Left renal cortex interstitium (tissue), 4 donors: ENCODE measurements around the gene SUN2. TPM values are rescaled to one million over a fixed set of nuclear protein-coding genes. Genes with fewer than 3 reads are reported as not detected.

Experiments used
- DNase-seq, 4 donors: peaks; one replicate each; pipeline ENCODE4 v3.0.0-alpha.2; 2013; ENCODE audit warnings: low read depth in 4 of 4, low spot score in 2 of 4, missing footprints in 1 of 4
- polyA plus RNA-seq, 4 donors: library from polyadenylated mRNA; unstranded; fragments of 120-200 nt; gene quantifications; one replicate each; pipeline ENCODE4 v1.2.1, GENCODE V29; 2013; ENCODE audit not compliant: insufficient read length in 4 of 4

SUN2 gene
- polyA plus RNA-seq, 4 donors: 46.3 to 70.2 (median 68.5) TPM

DNA sequence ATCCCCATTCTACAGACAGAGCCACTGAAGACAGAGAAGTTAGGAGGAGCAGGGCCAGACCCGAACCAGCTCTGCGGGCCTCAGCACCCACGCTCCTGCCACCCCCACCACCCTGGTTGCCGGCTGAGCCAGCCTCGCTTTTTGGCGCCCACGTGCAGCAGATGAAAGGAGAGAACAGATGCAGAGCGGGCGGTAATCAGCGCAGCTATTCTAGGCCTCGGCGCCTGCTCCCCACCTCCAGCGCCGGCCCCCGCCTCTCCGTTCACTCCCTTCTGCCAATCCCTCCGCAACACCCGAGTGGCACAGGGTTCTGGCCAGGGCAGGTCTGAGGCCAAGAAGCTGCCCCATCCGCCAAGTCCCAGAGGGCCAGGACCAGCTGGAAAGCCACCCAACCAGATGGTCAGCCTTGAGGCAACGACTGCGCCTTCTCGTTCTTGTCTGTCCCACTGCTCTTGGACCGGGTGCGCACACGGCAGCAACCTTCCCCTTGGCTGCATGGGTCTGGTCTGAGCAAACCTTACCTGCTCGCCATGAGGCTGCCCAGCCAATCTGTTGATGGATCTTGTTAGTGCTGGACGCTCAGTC, 21.4 kb upstream of the SUN2 start:
- DNase-seq: no peak

GRCh38 chr22:38776086-38776485, 20.3 kb upstream of the SUN2 start:
- no peak for DNase-seq

DNA sequence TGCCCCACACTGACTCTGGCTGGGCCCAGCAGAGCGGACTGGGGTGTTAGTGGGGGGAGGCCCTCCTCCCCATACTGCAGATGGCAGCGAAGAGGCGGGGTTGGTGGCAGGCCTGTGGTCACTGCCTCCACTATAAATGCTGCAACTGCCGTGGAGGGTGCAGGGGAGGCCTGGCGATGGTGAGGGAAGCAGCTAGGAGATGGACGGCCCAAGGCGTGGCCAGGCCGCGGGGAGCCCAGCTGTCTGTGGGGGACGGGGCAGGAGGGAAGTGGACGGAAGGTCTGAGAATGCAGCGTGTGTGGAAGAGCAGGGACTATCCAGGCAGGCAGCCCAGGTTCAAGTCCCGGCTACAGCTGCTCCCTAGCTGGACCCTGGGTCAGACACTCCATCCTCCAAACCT, 19.9 kb upstream of the SUN2 start:
- DNase-seq: no peak

DNA sequence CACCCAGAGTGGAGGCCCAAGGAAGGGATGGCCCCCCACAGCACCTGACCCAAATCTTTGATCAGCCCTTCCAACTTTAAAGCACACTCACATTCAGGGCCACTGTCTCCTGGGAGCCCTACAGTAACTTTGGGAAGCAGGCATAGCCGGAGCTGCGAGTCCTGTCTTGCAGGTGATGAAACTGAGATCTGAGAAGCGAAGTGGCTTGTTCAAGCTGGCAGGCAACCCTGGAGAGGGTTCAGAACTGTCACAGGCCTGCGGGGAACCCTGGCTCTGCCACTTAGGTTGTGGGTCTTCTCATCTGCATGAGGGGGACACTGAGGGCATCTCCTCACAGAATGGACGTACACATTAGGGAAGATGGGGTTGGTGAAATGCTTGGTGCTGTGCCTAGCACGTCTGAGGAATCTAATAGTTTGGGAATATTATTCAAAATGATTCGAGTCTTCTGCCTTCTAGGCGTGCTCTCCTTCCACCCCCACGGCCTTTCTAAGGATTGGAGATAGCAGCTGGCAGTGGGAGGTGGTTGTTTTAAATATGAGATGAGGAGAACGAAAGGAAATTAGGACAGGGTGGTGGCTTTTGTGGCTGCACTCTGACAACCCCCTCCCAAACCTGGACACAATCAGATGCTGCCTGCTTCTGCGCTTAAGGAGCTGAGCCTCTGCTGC, 18.8 kb upstream of the SUN2 start:
- DNase-seq: no peak

DNA sequence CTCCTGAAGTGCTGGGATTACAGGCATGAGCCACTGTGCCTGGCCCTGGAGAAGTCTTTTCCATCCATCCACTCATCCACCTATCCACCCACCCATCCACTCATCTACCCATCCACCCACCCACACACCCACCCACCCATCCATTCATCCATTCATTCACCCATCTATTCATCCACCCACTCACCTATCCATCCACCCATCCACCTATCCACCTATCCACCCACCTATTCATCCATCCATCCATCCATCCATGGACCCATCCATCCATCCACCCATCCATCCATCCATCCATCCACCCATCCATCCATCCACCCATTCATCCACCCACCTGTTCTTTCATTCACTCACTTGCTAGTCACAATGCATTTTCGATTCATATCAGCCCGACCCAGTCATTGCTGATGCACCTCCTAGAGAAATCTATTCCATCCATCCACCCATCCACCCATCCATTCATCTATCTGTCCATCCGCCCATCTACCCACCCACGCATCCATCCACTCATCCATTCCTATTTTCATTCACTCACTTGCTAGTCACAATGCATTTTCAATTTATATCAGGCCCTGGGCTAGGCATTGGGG, 17.7 kb upstream of the SUN2 start:
- no peak for DNase-seq

DNA sequence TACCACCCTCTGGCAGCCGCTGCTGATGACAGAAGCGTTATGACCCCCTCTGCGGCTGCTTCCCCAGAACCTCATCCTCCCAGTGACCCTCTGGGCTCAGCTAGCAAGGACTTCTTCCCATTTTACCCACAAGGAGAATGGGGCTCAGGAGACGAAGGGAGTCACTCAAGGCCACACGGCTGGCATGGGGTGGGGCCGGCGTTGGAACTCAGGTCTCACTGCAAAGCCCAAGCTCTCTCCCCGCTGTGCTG, 16.8 kb upstream of the SUN2 start:
- DNase-seq: no peak

- no peak for DNase-seq
These were observed 14.6 kb upstream of the SUN2 start for GRCh38 chr22:38770257-38770949.

GRCh38 chr22:38768036-38768435, 12.2 kb upstream of the SUN2 start:
- DNase-seq: no peak

- DNase-seq: no peak
These were observed 11.5 kb upstream of the SUN2 start for GRCh38 chr22:38767313-38767712.

GRCh38 chr22:38766076-38766777, 10.4 kb upstream of the SUN2 start:
- no peak for DNase-seq

DNA sequence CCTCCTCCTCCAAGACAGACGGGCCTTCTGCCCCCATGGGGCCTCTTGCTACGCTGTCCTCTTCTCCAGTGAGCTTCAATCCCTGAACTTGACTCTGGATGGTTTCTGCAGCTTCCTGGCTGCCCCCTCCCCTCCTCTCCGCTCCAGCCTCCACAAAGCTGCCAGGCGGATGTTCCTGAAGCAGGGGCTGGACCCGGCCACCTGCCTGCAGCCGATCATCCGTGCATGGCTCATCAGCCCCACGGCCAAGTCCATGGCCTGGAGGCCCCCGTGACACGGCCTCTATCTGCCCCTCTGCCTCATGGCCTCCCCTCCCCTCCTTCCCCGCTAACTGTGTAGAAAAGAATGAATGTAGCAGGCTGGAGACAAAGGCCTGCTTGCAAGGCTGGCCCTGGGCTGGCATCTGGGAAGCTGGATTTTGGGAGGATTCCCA, 6.8 kb upstream of the SUN2 start:
- DNase-seq: no peak

- DNase-seq: no peak
These were observed 5.7 kb upstream of the SUN2 start for GRCh38 chr22:38761202-38762162.

- DNase-seq: no peak
These were observed 4.8 kb upstream of the SUN2 start for GRCh38 chr22:38760477-38761201.

GRCh38 chr22:38759005-38759404, 3.2 kb upstream of the SUN2 start:
- no peak for DNase-seq

GRCh38 chr22:38758276-38758945, 2.6 kb upstream of the SUN2 start:
- no peak for DNase-seq

DNA sequence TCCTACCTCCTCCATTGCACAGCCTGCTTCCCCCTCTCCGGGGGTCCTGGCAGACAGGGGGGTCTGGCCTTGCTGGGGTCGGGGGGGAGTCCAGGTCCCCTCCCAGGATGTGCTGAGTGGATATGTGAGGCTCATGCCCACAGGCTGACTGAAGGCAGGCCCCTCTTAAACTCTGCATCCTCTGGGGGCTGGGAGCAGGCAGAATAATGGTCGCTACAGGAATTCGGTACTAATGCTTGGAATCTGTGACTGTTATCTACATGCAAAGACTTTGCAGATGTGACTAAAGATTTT, 1.6 kb upstream of the SUN2 start:
- DNase-seq: no peak

DNA sequence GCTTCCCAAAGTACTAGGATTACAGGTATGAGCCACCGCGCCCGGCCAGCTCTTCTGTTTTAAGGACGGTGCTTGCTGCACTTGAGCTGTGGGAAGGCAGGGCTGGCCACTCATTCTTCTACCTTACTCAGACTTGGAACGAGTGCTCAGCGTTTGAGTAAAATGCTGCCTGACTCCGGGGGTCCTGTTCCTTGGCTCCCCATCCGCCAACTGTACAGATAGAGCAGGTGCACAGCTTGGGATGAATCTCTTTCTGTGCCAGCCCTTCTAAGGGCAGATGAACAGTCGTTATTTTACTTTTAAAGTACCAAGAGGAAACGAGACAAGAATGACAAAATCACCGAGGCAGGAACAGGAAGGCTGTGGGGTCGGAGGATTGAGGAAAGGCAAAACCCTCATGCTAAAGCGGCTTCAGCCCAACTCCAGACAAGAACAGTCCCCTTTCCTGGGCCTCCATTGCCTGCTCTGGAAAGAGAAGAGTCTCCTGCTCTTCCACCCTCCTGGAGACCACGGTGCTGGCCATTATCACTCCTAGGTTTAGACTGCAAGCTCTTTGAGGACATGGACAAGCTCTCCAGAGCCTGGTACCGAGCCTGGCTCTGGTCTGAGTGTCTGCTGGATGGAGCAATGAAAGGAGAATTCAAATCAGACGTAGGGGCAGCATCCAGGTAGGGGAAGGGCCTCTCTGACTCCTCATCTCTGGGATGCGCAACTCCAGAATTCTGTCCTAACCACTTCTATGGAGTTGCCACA, 1.1 kb upstream of the SUN2 start:
- no peak for DNase-seq

- no peak for DNase-seq
These were observed 465 bp downstream of the SUN2 start for GRCh38 chr22:38755155-38755910.
